HG03457 (cell line): ENCODE data around the gene XPO1.
"Not testable (repeated sequence)": the region's sequence is repeated elsewhere in the genome, so short reads cannot be mapped to it uniquely, and the experiment has no call there.

Experiments used
- ATAC-seq: cut with Tn5 transposase; IDR thresholded peaks from one replicate; pipeline ENCODE4 v1.9.1; 2021; ENCODE audit warnings: moderate number of reproducible peaks; ENCODE audit not compliant: unreplicated experiment

Gene XPO1

DNA sequence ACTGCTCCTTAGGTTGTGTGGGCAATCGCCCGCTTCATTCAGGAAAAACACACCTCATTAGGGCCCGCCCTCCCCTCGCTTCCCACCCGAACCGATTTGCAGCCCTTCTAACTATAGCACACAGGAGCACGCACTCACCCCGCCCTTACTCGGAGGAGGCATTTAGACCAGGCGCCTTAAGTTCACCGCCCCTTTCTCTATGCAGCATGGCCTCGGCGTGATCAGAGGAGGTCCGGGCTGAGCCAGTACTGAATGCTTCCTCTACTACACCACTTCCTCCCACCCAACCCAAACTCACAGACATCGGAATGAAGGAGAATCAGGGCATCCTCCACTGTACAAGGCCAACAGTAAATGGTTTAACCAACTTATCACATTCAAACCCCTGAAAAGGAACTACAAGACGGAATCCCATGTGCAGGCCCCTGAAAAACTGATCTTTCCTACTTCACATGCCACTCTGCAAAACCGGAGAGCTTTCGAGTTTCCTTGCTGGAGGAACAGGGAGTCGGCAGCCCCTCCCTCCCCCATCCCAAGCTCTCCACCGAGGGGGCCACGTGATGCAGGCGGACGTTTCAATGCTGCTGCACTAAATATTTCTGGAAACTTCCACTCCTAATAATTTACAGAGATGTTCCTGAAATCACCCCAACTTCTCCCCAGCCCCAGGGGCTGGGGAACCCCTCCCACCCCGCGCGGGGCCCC is 1.4 kb downstream of the XPO1 start:
- ATAC-seq, result peak; percentile 46

DNA sequence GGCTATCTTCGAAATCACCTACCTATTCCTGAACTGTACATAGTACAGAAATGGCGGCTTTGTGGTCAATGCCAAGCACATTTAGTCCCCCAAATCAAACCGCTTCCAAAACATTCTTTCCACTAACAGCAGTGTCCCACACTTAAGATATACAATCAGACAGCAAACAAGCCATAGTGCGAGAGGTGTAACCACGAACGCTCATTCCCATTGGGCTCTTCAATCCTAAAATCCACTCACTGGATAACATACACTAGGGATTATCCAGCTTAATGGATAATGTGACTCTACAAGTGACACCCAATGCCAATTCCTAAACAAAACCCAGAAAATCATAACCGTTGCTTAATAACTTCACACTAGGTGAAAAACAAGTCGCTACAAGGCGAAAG is 2.0 kb downstream of the XPO1 start:
- no peak for ATAC-seq

DNA sequence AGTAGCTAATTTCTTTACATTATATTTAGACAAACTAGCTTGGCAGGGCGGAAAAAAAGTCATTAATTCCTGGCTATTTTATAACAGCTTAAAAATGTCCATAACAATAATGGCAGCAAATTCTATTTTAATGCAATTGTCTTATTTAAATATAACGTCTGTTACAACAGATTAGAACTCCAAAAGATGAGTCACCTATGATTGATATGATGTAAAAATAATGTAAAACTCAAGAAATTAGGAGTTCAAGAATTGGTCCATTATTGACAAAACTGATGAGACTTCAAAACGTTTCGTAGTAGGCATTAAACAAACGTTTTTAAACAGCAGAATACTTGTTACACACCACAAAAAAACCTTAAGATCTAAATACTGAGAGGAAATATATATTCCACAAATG is 2.7 kb downstream of the XPO1 start:
- no peak for ATAC-seq

DNA sequence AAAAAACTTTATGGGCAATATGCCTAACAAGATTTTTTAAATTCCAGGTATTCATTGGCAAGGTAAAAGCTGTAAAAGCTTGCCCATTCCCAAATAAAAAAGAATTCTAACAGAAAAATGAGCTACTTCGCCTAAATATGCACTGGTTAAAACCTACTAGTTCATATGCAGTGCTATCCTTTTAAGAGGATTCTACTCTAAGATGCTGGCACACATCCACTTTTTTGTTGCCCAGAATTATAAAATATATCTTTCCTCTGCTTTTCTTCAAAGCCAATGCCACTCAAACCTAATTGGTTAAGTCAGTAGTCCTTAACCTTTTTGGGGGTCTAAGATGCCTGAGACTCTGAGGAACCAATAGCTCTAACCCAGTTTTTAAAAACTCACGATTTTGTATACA is 3.2 kb downstream of the XPO1 start:
- no peak for ATAC-seq

DNA sequence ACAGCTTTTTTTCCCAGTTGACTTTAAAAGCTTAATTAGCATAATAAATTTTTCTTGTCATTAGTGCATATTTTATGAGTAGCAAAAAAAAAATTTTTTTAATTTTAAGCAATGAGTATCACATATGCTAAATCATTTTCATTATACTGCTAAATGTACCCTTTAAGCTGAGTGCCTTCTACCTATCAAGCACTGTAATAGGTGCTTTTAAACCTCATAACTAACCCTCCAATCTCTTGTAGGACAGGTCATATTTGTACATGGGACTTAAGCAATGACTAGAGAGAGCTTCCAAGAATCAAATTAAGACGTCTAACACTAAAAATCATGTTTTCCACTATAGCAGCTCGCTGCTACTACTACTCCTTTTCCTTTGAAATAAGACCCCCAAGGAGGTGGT is 7.4 kb downstream of the XPO1 start:
- ATAC-seq, result no peak

DNA sequence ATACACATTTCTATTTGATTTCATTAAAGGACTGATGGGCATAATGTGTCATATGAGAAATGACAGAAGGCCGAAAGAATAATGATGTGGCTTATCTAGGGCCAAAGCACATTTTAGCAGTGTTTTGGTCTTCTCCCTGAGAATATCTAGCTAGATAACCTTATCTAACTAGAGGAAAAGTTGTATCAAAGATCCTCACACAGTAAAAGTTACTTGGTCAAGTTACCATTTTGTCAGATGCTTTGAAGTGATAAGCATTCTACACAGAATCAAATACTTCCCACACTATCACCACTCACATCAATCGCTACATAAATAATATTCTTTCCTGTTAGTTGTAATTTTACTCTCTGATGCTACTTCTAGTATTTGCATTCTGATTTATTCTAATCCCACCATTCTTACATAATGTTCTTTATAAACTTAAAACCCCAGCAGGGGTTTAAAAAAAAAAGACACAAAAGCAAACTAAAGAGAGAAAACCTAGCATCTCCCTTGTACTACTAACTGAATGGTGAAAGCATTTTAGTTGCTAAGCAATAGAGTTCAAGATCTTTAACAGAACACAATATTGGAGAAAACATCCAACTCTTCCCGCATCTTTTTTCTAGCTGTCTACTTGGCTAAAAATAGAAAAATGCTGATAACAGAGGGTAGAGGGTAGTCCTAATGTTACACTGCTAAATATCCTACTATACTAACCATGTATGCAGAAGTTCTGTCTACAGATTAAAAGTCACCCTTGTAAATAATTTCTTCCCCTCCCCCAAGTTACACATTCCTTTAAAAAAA is 8.0 kb downstream of the XPO1 start:
- no peak for ATAC-seq

DNA sequence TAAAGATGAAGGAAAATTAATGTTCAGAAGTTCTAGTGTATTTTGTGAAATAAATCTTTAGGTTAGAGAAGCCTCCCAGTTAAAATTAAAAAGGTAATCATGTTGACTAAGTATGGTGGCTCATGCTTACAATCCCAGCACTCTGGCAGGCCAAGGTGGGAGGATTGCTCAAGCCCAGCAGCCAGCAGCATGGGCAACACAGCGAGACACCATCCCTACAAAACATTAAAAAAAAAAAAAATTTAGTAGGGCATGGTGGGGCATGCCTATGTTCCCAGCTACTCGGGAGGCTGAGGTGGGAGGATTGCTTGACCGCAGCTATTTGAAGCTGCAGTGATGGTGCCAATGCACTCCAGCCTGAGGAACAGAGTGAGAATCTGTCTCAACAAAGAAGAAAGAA is 17.9 kb downstream of the XPO1 start:
- no peak for ATAC-seq

DNA sequence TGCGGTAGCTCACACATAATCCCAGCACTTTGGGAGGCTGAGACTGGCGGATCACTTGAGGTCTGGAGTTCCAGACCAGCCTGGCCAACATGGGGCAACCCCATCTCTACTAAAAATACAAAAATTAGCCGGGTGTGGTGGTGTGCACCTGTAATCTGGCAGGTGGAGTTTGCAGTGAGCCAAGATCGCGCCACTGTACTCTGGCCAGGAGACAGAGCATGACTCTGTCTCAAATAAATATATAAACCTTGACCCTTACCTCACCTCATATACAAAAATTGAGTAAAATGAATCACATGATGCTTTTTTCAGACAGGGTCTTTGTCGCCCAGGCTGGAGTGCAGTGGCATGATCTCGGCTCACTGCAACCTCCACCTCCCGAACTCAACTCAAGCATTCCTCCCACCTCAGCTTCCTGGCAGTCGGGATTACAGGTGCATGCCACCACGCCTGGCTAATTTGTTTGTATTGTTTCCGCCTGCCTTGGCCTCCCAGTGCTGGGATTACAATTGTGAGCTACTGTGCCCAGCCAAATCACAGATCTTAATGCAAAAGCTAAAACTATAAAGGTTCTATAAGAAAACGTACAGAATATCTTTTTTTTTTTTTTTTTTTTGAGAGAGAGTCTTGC is 25.3 kb downstream of the XPO1 start:
- no peak for ATAC-seq

DNA sequence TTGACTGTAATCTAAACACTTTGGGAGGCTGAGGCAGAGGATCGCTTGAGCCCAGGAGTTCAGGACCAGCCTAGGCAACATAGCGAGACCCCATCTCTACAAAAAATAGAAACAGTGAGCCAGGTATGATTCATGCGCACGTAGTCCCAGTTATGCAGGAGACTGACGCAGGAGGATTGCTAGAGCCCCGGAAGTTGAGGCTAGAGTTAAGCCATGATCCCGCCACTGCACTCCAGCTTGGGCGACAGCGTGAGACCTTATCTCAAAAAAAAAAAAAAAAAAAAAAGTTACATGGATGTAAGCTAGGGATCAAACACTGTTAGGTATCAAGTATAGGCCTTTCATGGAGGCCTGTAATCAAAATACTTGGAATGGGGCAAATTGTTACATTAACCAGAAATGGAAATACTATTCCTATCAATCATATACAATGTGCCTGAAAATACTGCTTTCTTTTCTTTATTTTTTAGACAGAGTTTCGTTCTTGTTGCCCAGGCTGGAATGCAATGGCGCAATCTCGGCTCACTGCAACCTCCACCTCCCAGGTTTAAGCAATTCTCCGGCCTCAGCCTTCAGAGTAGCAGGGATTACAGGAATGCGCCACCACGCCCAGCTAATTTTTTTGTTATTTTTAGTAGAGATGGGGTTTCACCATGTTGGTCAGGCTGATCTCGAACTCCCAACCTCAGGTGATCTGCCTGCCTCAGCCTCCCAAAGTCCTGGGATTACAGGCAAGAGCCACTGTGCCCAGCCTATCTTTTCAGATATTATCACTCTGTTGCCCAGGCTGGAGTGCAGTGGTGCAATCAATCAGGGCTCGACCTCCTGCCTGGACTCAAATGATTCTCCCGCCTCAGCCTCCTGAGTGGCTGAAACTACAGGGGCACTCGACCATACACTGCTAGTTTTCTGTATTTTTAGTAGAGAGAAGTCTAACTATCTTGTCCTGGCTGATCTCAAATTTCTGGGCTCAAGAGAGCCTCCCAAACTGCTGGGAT is 27.2 kb downstream of the XPO1 start:
- ATAC-seq, result no peak

DNA sequence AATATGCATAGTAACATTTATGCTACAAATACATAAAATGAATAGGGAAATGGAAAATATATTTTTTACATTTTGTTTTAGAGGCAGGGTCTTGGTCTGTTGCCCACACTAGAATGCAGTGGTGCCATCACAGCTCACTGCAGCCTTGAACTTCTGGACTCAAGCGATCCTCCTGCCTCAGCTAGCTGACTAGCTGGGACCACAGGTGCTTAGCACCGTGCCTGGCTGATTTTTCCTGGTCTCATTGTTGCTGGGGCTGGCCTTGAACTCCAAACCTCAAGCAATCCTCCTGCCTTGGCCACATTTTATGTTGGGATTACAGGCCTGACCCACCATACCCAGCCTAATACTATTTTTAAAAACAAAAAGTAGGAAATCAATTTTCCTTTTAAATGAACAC is 33.2 kb downstream of the XPO1 start:
- ATAC-seq, result no peak

DNA sequence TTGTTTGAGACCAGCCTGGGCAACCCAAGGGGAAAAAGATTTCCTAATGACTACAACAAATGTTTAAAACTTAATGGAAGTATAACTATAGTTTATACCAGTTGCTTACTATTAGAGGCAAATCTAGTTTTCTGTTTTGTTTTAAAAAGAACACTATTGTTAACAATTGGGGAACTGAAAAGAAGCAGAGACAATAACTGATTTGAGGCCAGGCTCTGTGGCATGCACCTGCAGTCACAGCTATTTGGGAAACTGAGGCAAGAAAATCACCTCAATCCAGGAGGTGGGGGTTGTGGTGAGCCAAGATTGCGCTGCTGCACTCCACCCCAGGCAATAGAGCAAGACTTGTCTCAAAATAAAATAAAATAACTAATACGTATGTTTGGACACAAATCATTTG is 39.1 kb downstream of the XPO1 start:
- no peak for ATAC-seq

DNA sequence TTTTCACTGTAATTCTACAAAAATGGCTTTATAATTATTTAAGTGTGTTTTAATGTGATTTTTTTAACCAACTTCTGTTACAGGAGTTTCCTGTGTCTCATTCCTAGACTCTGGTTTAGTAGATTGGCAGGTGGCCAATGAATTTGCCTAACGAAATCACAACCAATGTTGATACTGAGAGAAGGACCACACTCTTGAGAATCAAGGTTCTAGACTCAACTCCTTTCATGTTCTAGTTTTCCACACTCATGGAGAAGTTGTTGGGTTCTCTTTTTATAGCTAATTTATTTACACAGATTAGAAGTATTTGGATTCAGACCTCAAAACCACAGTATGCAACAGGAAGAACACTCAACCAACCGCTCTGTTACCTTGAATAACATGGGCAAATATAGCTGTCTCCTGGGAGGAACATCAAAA is 44.6 kb downstream of the XPO1 start:
- no peak for ATAC-seq

DNA sequence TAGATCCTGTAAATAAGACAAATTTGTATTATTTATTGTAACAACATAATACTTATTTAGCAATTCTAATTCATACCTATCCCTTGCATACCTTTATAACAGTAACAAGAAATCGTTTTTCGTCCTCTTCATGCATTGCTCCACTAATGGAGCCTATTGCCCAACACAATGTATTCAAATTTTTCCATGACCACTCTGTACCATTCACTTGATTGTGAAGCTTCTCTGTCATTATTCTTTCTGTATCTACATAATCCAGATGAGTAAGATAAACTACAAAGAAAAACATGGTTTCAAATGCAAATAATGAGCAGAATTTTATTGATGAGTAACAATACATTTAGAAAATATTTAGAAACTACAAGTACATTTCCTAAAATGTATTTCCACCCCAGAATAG is 45.7 kb downstream of the XPO1 start:
- ATAC-seq, result no peak

DNA sequence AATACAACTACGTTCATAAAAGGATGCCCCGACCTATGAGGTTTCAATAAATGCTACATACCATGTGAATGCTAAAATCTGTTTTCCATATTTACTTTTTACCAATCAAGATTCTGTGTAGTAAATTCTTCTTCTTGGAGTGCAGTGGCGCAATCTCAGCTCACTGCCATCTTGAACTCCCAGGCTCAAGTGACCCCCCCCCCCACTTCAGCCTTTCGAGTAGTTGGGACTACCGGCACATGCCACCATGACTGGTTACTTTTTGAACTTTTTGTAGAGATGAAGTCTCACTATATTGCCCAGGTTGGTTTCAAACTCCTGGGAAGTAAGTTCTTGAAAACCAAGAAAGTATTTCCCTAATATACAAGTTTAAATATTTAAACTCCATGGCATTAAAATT is 52.9 kb downstream of the XPO1 start:
- ATAC-seq, result no peak

DNA sequence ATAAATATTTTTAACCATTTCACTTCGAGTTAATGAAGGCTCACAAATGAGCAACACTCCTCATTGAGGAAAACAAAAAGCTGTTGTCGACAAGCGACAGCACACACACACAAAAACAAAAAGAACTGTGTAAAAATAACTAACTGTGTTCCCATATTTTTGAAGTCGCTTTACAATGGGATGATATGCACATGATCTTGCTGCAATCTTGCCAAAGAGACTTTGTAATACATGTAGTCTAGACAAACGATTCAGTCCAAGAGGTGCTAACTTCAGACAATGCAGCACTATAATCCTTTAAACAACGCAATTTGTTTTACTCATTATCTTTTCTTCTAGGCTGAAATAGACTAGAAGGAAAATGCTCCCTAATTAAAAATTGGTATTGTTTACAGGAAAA is 60.1 kb downstream of the XPO1 start:
- no peak for ATAC-seq

DNA sequence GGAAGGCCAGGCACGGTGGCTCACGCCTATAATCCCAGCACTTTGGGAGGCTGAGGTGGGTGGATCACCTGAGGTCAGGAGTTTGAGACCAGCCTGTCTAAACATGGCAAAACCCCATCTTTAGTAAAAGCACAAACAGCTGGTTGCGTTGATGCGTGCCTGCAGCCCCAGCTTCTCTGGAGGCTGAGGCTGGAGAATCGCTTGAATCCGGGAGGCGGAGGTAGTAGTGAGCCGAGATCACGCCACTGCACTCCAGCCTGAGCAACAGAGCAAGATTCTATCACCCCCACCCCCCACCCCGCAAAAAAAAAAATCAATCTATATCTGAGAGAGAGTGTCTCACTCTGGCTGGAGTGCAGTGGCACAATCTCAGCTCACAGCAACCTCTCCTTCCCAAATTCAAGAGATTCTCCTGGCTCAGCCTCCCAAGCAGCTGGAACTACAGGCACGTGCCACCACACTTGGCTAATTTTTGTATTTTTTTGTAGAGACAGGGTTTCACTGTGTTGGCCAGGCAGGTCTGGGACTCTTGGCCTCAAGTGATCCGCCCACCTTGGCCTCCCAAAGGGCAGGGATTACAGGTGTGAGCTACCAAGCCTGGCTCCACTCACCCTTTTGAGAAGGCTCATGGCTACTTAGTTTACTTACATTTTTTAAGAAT is 61.1 kb downstream of the XPO1 start:
- ATAC-seq, result not testable (repeated sequence)

DNA sequence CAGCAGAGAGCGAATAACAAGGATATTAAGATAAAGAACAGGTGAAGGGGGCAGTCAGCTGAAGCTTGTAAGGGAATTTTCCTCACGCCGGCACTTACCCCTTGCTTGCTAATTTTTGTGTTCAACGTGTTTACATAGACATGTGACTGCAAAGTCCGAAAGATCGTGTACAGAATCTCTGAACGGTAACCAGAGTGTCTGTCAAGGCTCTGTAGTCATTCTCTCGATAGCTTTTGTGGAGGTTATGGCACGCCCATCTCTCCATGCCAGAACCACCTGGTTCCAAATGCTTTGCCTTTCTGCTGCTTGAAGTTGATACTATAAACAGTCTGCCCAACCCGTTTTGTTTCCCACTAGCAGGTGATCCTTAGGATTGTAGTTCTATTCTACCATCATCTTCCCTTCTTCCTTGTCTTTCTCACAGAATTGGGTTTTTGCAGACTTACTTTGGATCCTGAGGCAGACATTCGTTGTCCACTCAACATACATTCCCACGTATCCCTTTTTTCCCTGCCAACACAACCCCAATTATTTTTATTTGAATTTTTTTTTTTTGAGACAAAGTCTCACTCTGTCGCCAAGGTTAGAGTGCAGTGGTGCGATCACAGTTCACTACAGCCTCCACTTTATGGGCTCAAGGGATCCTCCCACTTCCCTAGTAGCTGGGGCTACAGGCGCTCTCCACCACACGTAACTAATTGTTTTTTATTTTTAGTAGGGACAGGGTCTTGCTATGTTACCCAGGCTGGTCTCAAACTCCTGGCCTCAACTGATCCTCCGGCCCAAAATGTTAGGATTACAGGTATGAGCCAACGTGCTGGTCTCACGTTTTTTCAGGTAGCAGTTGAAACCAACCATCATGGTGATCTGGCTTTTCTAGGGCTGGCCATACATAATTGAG is 66.0 kb downstream of the XPO1 start:
- ATAC-seq, result no peak

DNA sequence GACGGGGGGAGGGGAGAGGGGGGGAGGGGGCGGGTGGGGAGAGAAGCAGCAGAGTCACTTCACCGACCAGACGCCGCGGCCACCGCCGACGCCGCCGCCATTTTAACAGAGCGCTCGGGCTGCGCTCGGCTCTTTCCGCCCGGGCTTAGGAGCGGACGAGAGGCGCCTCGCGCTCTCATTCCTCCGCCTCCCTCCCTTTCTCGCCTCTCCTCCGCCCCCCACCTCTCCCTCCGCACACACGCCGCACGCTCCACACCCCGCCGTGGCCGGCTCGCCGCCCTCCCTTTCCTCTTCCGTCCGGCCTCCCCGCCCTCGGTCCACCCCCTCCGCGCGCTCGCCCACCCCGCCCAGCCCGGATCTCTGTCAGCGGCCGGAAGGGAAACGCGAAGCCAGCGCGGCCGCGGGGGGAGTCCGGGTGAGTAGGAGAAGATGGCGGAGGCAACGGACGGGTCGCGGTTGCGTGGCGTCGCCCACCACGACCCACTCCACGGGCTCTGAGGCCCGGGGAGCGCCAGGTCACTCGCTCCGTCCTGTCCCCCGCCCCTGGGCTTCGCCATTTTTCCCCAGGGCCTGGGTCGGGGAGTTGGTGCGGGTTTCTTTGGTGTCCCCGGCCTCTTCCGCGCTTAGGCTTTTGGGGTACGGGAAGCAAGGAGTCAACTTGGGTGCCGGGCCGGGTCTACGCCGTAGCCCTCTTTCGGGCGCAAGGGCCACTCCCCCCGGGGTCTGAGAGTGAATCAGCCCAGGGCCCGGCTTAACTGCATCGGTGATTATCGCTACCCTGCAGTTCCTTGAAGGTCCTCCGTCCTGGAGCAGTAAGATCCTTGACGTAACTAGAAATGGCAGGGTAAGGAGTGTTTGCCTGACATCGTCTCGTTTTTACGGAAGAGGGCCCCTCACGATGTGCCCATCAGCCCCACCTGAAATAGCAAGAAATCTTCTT is 66.9 kb downstream of the XPO1 start, which contains the start of gene USP34:
TSS of gene USP34 (minus strand) at position 123 of the 940 bp plus-strand sequence. CDS start 395 bp downstream, outside the sequence.
- peak; percentile 70 for ATAC-seq
